GM18499 (cell line): ENCODE results near the gene ADAMTS12.
"Not testable (repeated sequence)": the region's sequence is repeated elsewhere in the genome, so short reads cannot be mapped to it uniquely, and the experiment has no call there.

Experiments used
- ATAC-seq: cut with Tn5 transposase; IDR thresholded peaks from one replicate; pipeline ENCODE4 v1.9.1; 2021; ENCODE audit warnings: moderate number of reproducible peaks; ENCODE audit not compliant: insufficient read depth, unreplicated experiment

ADAMTS12 gene

GRCh38 chr5:33905381-33905780 lies 13.6 kb upstream of the ADAMTS12 start:
- no peak for ATAC-seq

- ATAC-seq, result no peak
Measured at GRCh38 chr5:33903118-33903517, 11.3 kb upstream of the ADAMTS12 start.

DNA sequence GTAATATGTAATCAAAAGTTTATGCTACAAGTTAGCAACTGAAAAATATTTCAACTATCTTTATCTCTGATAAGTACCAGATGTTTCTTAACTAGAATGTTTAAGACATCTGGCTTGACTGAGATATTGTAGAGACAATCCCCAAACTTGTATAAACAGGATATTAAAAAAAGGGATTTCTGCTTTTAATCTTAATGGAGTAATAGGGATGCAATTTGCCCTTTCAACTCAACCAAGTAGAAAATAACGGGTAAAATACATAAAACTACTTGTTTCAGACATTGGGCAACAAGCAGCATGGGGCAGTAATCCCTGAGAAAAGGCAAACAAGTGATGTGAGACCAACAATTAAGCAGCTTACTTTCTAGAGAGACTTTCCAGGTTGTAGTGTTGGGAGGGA lies 9.4 kb upstream of the ADAMTS12 start:
- no peak for ATAC-seq

- no peak for ATAC-seq
Measured at GRCh38 chr5:33894566-33894965, 2.8 kb upstream of the ADAMTS12 start.

DNA sequence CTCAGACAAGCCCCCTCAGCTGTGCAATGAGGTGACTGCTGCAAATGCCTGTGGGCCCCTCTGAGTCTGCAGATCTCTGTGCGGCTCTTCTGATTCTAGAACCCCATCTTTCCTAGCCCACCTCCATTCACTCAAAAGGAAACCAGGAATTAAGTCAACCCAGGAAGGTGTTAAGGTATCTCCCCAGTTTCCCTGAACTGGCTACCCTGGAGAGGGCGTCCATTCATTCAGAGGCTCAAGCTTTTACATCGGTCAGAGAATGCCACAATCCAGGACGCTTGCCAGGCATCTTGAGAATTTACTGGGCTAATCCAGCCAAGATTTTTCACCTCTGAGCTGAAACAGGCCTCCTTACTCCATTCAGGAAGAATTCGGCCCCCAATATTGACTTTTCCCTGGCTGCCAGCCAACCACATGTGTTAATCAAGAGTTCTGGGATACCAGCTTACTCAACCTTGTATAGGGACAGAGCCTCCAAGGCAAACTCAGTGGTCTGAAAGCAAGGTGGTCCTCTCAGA lies 889 bp upstream of the ADAMTS12 start:
- no peak for ATAC-seq

DNA sequence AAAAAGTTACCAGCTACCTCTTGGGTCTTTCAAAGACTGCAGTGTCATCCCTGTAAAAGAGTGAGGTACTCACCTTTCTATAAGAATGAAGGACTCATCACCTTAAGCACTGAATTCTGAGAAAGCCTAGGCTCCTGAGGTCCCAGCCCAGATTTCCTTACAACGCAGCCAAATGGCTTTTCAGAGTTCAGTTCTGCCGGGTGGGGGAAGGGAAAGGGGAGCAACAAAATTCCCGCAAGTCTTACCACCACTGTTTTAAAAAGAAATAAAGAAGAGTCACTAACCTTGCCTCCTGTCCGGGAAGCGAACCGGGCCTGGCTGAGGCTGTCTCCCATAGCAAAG lies 373 bp downstream of the ADAMTS12 start:
- no peak for ATAC-seq

DNA sequence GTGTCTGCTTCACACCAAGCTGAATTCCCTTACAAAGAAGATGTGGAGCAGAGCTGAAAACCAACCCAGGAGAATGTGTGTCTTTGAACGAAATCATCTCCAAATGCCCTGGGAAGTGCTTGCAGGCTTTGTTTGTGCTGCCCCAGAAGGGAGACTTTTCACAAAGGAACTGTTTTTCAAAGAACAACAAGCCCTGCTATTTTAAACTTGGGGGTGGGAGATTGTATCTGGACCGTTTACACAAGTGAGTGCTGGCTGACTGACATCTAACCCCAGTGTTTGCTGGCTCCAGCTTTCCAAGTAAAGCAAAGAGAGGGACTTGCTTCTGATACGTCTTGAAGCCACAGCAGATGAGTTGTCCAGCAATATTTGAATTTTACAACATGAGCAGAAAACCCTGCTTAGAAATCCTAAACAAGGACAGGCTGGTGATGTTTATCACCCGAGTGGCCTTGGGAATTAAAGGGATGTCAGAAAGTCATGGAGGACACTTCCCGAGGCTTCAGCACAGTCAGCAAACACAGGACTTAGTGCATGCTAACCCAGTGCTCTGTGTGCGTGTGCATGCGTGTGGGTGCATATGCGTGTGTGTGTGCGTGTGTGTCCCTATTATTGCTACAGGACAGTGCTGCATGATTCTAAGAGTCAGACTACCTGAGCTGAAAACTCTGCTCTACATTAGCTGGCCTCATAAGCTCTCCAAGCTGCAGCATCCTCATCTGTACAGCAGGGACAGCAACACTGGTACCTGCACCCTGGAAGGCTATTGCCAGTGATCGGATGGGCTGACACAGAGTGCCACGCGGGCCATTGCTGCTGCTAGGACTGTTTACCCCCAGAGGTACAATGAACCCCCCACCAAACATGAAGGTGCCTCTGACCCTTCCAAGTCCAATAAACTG lies 1.4 kb downstream of the ADAMTS12 start:
- ATAC-seq, result no peak

- ATAC-seq, result no peak
Measured at GRCh38 chr5:33888587-33888986, 3.2 kb downstream of the ADAMTS12 start.

- ATAC-seq, result no peak
Measured at GRCh38 chr5:33887268-33887667, 4.5 kb downstream of the ADAMTS12 start.

DNA sequence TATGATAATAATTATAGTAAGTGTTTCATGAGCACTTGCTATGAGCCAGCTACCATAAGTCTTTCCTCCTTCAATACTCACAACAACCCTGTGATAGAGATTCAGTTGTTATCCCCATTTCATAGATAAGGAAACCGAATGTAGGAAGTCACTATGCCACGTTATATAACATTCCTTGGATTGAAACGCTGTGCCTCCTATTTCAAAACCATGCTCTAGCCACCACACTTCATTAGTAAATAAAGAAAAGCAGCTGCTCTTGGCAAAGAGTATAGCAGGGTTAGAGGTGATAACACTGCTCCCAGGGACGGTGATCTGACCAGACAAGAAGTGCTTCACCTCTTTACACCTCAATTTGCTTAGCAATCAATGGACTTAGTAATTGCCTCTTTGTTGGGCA lies 5.5 kb downstream of the ADAMTS12 start:
- ATAC-seq, result no peak

- ATAC-seq, result no peak
Measured at GRCh38 chr5:33885679-33886078, 6.1 kb downstream of the ADAMTS12 start.

DNA sequence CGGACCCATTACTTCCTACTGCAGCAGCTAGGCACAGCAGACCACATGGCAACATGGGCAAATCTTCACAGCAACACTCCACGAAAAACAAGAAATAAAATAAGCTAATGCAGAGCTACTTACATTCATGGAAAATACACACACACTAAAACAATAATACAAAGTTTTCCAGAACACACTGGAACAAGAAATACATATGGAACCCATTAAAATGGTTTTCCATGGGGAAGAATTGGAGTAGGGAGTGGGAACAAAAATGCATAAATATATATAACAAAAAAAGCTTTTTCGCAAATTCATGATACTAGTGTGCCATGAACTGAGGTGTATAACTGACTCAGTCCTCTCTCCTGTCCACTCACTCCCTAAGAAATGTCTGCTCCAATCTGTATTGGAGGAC lies 8.3 kb downstream of the ADAMTS12 start:
- no peak for ATAC-seq

DNA sequence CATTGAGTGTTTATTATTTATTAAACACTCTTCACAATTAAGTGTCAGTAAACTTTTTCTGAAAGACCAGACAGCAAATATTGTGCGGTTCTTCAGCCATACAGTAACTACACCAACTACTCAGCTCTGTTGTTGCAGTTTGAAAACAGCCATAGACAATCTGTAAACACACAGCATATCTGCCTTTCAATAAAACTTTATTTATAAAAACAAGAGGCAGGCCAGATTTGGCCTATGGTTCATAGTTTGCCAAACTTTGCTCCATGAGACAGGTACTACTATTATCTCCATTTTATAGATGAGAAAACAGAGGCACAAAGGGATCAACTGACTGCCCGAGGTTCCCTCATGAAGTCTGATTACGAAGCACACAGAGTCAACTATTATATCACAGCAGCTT lies 11.5 kb downstream of the ADAMTS12 start:
- ATAC-seq, result no peak

DNA sequence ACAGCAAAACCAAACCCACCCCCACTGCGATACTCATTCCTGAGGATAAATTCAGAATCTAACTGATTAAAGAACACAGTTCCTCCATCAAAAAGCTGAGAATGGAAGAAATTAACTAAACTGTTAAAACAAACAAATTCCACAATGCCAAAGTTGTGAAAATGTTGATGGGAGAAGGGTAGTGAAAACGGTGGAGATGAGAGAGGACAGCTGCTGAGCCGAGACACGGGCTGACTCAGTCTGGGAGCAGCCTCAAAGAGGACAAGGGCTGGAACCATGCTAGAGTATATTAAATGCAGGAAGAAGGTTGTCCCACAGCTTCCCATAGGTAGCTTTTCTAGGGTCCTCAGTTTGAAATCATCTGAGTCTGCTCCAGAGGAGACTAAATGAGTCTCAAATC lies 14.3 kb downstream of the ADAMTS12 start:
- no peak for ATAC-seq

DNA sequence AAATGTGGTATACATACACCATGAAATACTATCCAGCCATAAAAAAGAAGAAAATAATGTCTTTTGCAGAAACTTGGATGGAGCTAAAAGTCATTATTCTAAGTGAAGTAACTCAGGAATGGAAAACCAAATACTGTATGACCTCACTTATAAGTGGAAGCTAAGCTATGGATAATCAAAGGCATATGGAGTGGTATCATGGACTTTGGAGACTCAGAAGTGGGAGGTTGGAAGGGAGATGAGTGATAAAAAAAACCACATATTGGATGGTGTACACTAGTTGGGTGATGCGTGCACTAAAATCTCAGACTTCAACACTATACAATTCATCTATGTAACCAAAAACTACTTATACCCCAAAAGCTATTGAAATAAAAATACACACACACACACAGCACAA lies 24.5 kb downstream of the ADAMTS12 start:
- ATAC-seq, result no peak

DNA sequence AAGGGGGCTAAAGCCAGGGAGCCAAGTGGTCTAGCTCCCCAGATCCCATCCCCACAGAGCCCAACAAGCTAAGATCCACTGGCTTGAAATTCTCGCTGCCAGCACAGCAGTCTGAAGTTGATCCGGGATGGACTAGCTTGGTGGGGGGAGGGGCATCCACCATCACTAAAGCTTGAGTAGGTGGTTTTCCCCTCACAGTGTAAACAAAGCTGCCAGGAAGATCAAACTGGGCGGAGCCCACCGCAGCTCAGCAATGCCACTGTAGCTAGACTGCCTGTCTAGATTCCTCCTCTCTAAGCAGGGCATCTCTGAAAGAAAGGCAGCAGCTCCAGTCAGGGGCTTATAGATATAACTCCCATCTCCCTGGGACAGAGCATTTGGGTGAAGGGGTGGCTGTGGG lies 32.6 kb downstream of the ADAMTS12 start:
- ATAC-seq, result not testable (repeated sequence)

GRCh38 chr5:33857037-33857436 lies 34.8 kb downstream of the ADAMTS12 start:
- peak; percentile 81 for ATAC-seq

DNA sequence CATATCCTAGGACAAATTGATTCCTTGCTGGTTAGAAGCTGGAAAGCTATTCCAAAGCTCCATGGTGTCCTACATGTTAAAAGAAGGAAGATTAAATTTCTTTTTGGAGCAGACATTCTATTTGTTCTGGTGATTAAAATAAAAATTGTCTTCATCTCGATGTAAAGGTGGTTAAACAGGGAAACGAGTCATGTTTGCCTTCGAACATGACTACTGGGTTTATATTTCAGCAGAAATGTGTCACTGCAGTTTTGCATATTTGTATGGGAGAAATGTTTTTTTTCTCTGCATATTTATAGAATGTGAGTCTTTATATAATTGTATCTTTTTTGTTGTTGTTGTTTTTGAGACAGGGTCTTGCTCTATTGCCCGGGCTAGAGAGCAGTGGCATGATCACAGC lies 36.4 kb downstream of the ADAMTS12 start:
- ATAC-seq, result no peak

- no peak for ATAC-seq
Measured at GRCh38 chr5:33854733-33855151, 37.0 kb downstream of the ADAMTS12 start.

DNA sequence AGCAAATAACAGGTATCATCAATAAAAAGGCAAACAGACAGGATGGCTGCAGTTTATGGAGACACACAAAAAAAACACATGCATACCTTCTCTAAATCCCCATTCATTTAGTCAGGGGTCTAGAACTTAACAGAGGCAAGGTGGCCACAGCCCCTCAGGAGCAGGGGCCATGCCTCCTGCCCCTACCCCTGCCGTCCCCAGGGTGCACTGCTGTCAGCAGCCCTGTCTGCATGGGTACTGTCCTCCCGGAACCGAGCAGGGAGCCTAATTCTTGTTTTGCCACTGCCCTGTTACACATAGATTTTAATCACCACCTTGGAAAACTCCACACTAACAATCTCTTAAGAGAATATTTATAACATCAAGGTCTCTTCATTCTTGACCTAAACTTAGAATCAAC lies 39.0 kb downstream of the ADAMTS12 start:
- ATAC-seq, result no peak

- no peak for ATAC-seq
Measured at GRCh38 chr5:33852319-33852718, 39.5 kb downstream of the ADAMTS12 start.

GRCh38 chr5:33850100-33850594 lies 41.6 kb downstream of the ADAMTS12 start:
- ATAC-seq, result peak; percentile 92
